GM18507 (cell line): ENCODE measurements around the gene AAMDC.

Source experiments
- DNase-seq: peaks from one replicate; pipeline ENCODE4 v3.0.0; 2011; ENCODE audit warnings: low read depth; ENCODE audit not compliant: insufficient read length; ENCODE audit errors: extremely low spot score
- FAIRE-seq: peaks from 2 replicates; lab custom pipeline; 2011; peaks lifted over from hg19 to GRCh38; lab: Jason Lieb, UNC

AAMDC gene

GRCh38 chr11:77820565-77821348 lies at the start of gene AAMDC, which contains the start of gene RSF1:
Gene AAMDC (plus strand): TSS chr11:77821144. CDS start chr11:77842497, 21,353 bp downstream.
Gene RSF1 (minus strand): TSS chr11:77820722. CDS start chr11:77820714, 8 bp downstream.
- FAIRE-seq = peak; percentile 93
- peak; percentile 90 for DNase-seq

- DNase-seq (no peak), FAIRE-seq (no peak)
Observed at GRCh38 chr11:77775936-77776335, 45.0 kb upstream of the AAMDC start.

GRCh38 chr11:77776455-77776854 lies 44.5 kb upstream of the AAMDC start:
- DNase-seq (no peak), FAIRE-seq (no peak)

GRCh38 chr11:77778118-77778517 lies 42.8 kb upstream of the AAMDC start:
- FAIRE-seq (no peak), DNase-seq (no peak)

- no peak for DNase-seq
- no peak for FAIRE-seq
Observed at GRCh38 chr11:77778549-77778948, 42.4 kb upstream of the AAMDC start.

GRCh38 chr11:77779935-77780334 lies 41.0 kb upstream of the AAMDC start:
- DNase-seq (no peak), FAIRE-seq (no peak)

GRCh38 chr11:77783025-77783424 lies 37.9 kb upstream of the AAMDC start:
- no peak for FAIRE-seq
- DNase-seq = no peak

GRCh38 chr11:77784572-77784971 lies 36.4 kb upstream of the AAMDC start:
- FAIRE-seq (no peak), DNase-seq (no peak)

- DNase-seq (no peak), FAIRE-seq (no peak)
Observed at GRCh38 chr11:77789061-77789730, 31.7 kb upstream of the AAMDC start.

- DNase-seq = no peak
- no peak for FAIRE-seq
Observed at GRCh38 chr11:77789731-77790476, 31.0 kb upstream of the AAMDC start.

GRCh38 chr11:77791301-77791700 lies 29.6 kb upstream of the AAMDC start:
- FAIRE-seq (no peak), DNase-seq (no peak)

- DNase-seq (no peak), FAIRE-seq (no peak)
Observed at GRCh38 chr11:77793972-77794371, 27.0 kb upstream of the AAMDC start.

GRCh38 chr11:77799338-77799737 lies 21.6 kb upstream of the AAMDC start:
- DNase-seq (no peak), FAIRE-seq (no peak)

GRCh38 chr11:77800449-77800848 lies 20.5 kb upstream of the AAMDC start:
- DNase-seq = no peak
- no peak for FAIRE-seq

GRCh38 chr11:77801477-77801876 lies 19.5 kb upstream of the AAMDC start:
- DNase-seq (no peak), FAIRE-seq (no peak)

GRCh38 chr11:77806415-77806814 lies 14.5 kb upstream of the AAMDC start:
- DNase-seq (no peak), FAIRE-seq (no peak)

- DNase-seq (no peak), FAIRE-seq (no peak)
Observed at GRCh38 chr11:77806993-77807392, 14.0 kb upstream of the AAMDC start.

GRCh38 chr11:77813256-77813655 lies 7.7 kb upstream of the AAMDC start:
- DNase-seq (no peak), FAIRE-seq (no peak)

GRCh38 chr11:77814848-77815247 lies 6.1 kb upstream of the AAMDC start:
- FAIRE-seq = no peak
- no peak for DNase-seq

GRCh38 chr11:77815459-77815858 lies 5.5 kb upstream of the AAMDC start:
- DNase-seq (no peak), FAIRE-seq (no peak)
